Caco-2 (cell line): ENCODE measurements around the gene CNDP2. TPM values are rescaled to one million over a fixed set of nuclear protein-coding genes. Genes with fewer than 3 reads are reported as not detected.

ENCODE experiments used
- BruUV-seq: library from RNA; stranded (reverse); fragments of 400-500 nt; replicated peaks from 2 replicates; lab custom pipeline; 2021; lab: Mats Ljungman, UMichigan
- CTCF ChIA-PET: fragments of 300-600 bp; sonication (Branson Sonifier 250); formaldehyde crosslinking; loops from one replicate; lab custom pipeline; 2022; ENCODE audit warnings: antibody characterized with exemption; lab: Charles Lee
- POLR2A ChIA-PET: fragments of 300-600 bp; sonication (Branson Sonifier 250); formaldehyde crosslinking; loops from one replicate; lab custom pipeline; 2022; ENCODE audit warnings: antibody characterized with exemption; lab: Charles Lee
- DNase-seq, 2 experiments: peaks; one replicate each; pipeline versions ENCODE4 v3.0.0 to v3.0.0-alpha.2; 2020 to 2022
- H3K27me3 ChIP-seq: replicated peaks from 2 replicates; pipeline ENCODE4 v1.6.0; 2011; ENCODE audit warnings: low read length; ENCODE audit not compliant: control insufficient read depth, insufficient read depth
- H3K36me3 ChIP-seq: 2 replicates; pipeline ENCODE4 v1.5.1; 2011; ENCODE audit warnings: low read length; ENCODE audit not compliant: control insufficient read depth, insufficient read depth
- H3K4me1 ChIP-seq: fragments of 250-450 bp; sonication (Bioruptor Pico); 2 replicates; pipeline ENCODE4 v1.5.1; 2020; ENCODE audit warnings: mild to moderate bottlenecking
- H3K4me3 ChIP-seq: 2 replicates; pipeline ENCODE4 v1.5.1; 2011; ENCODE audit warnings: low read depth, mild to moderate bottlenecking, control low read depth, low read length
- H3K9me3 ChIP-seq: fragments of 250-450 bp; sonication (Bioruptor Pico); 2 replicates; pipeline ENCODE4 v1.5.1; 2020; ENCODE audit warnings: mild to moderate bottlenecking, moderate library complexity
- H3K27ac Mint-ChIP-seq: one replicate; pipeline ENCODE4 v1.8.0; 2022; ENCODE audit warnings: mixed read lengths; ENCODE audit not compliant: unreplicated experiment
- H3K27me3 Mint-ChIP-seq: one replicate; pipeline ENCODE4 v1.8.0; 2022; ENCODE audit warnings: mixed read lengths; ENCODE audit not compliant: insufficient read depth, unreplicated experiment
- H3K36me3 Mint-ChIP-seq: one replicate; pipeline ENCODE4 v1.8.0; 2022; ENCODE audit warnings: mild to moderate bottlenecking, mixed read lengths; ENCODE audit not compliant: insufficient read depth, unreplicated experiment
- H3K4me1 Mint-ChIP-seq: one replicate; pipeline ENCODE4 v1.8.0; 2022; ENCODE audit warnings: low read depth, mixed read lengths; ENCODE audit not compliant: unreplicated experiment
- H3K4me3 Mint-ChIP-seq: one replicate; pipeline ENCODE4 v1.8.0; 2022; ENCODE audit warnings: mild to moderate bottlenecking, moderate library complexity, mixed read lengths; ENCODE audit not compliant: unreplicated experiment
- H3K9me3 Mint-ChIP-seq: one replicate; pipeline ENCODE4 v1.8.0; 2022; ENCODE audit warnings: mixed read lengths; ENCODE audit not compliant: unreplicated experiment
- intact Hi-C: fragments of 100-400 bp; cut with micrococcal nuclease; formaldehyde crosslinking; loops from one replicate; pipeline ENCODE4 v1.10.0; 2022; ENCODE audit not compliant: unreplicated experiment
- total RNA-seq: library from RNA; stranded (reverse); gene quantifications from 2 replicates; pipeline ENCODE4 v1.2.3, GENCODE V29; 2022
- TF ChIP-seq, protein P1 (sequence below), 2 experiments: fragments of 200-600 bp in 1 of 2; IDR thresholded peaks; 1 replicate in 1 of 2; 2 replicates in 1 of 2; pipeline versions ENCODE4 v1.5.1 to v1.8.0; 2011 to 2022; ENCODE audit warnings: antibody characterized with exemption in 1 of 2, control low read depth in 1 of 2, inconsistent platforms in 1 of 2, low read depth in 1 of 2, low read length in 1 of 2, mild to moderate bottlenecking in 1 of 2, moderate library complexity in 1 of 2; ENCODE audit not compliant: insufficient read depth in 1 of 2, severe bottlenecking in 1 of 2, unreplicated experiment in 1 of 2

CNDP2 gene
- total RNA-seq, 1 experiment from 2014 or later = 113 TPM

DNA sequence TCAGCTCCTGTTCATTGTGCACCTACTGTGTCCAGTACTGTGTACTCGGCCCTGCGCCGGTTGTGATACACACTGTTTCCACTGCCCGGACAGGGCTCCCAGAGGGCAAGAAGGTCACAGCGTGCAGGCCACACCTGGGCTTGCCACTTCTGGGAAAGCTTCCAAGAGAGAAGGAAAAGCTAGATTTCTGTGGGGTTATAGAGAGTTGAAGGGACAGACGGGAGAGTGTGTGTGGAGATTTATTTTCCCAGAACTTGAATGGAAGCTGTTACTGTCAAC is 34.4 kb downstream of the CNDP2 start:
- Mint-ChIP-seq H3K27ac (no peak overlapping the region), H3K27me3 (no peaks in the 10 kb centered on the region), H3K4me3 (no peak overlapping the region), H3K9me3 (no peaks in the 10 kb centered on the region), H3K36me3 (no peaks in the 10 kb centered on the region), H3K4me1 (peaks cover 7% of the 10 kb centered on the region)
- CTCF ChIA-PET = no interaction called here
- DNase-seq = no peak
- POLR2A ChIA-PET = no interaction called here
- Histone ChIP-seq H3K27me3 (no peaks in the 10 kb centered on the region), H3K4me3 (no peak overlapping the region), H3K9me3 (no peaks in the 10 kb centered on the region), H3K4me1 (no peaks in the 10 kb centered on the region), H3K36me3 (no peaks in the 10 kb centered on the region)
- no TSS peak for BruUV-seq
- intact Hi-C loops = no loop called here
- TF ChIP-seq, protein P1, sequence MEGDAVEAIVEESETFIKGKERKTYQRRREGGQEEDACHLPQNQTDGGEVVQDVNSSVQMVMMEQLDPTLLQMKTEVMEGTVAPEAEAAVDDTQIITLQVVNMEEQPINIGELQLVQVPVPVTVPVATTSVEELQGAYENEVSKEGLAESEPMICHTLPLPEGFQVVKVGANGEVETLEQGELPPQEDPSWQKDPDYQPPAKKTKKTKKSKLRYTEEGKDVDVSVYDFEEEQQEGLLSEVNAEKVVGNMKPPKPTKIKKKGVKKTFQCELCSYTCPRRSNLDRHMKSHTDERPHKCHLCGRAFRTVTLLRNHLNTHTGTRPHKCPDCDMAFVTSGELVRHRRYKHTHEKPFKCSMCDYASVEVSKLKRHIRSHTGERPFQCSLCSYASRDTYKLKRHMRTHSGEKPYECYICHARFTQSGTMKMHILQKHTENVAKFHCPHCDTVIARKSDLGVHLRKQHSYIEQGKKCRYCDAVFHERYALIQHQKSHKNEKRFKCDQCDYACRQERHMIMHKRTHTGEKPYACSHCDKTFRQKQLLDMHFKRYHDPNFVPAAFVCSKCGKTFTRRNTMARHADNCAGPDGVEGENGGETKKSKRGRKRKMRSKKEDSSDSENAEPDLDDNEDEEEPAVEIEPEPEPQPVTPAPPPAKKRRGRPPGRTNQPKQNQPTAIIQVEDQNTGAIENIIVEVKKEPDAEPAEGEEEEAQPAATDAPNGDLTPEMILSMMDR (IDR thresholded peaks at IDR 0.05; ENCODE audit: insufficient read depth in 1 of 2, low read depth in 1 of 2, low read length in 1 of 2, severe bottlenecking in 1 of 2, unreplicated experiment in 1 of 2) = no peak

DNA sequence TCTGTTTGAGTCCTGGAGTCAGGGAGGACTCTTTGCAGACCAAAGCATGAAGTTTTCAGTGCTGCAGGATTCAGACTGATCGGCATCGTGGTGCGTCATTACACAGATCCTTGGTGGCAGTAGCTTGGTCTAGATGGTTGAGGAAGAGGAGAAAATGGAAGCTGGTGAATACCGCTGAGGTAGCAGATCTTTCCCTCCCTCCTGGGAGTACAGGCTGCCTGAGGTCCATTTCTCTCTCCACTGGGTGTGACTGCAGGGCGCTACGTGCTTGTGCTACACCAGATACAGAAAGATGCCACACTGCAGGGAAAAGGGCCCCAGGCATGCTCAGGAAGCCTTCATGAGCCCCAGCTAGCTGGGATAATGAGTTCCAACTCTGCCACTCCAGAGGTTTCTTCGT is 34.9 kb downstream of the CNDP2 start:
- no TSS peak for BruUV-seq
- no peaks in the 10 kb centered on the region for H3K36me3 ChIP-seq
- no peaks in the 10 kb centered on the region for H3K27me3 Mint-ChIP-seq
- no peak for DNase-seq
- peaks cover 7% of the 10 kb centered on the region for H3K4me1 Mint-ChIP-seq
- no peak overlapping the region for H3K4me3 Mint-ChIP-seq
- H3K9me3 ChIP-seq = no peaks in the 10 kb centered on the region
- H3K27ac Mint-ChIP-seq = no peak overlapping the region
- TF ChIP-seq, protein P1 (IDR thresholded peaks at IDR 0.05; ENCODE audit: insufficient read depth in 1 of 2, low read depth in 1 of 2, low read length in 1 of 2, severe bottlenecking in 1 of 2, unreplicated experiment in 1 of 2) = no peak
- intact Hi-C loops = no loop called here
- H3K4me3 ChIP-seq = no peak overlapping the region
- CTCF ChIA-PET = no interaction called here
- no peaks in the 10 kb centered on the region for H3K27me3 ChIP-seq
- no peaks in the 10 kb centered on the region for H3K36me3 Mint-ChIP-seq
- H3K9me3 Mint-ChIP-seq = no peaks in the 10 kb centered on the region
- POLR2A ChIA-PET = no interaction called here
- H3K4me1 ChIP-seq = no peaks in the 10 kb centered on the region

DNA sequence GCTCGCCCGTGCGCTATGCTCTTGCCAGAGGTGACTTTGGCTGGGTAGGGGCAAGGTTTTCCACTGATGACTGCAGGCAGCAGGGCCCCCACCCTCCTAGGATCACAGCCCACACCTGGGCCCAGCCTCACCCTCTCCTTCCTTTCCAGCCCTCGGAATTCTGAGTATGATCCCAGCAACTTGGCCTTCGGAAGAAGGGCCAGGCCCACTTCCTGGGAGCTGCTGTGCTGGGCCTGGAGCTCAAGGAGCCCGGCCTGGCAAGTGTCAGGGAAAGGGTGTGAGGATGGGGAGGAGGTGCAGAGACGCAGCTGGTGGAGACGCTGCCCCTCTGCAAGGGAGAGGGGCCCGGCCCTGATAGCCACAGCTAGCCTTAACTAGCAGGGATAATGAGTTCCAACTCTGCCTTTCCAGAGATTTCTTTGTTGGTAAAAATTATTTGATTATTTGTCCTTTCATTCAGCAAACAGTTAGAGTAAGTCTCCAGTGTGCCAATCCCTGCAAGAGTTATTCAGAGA is 36.4 kb downstream of the CNDP2 start:
- POLR2A ChIA-PET = no interaction called here
- Histone ChIP-seq H3K36me3 (no peaks in the 10 kb centered on the region), H3K9me3 (no peaks in the 10 kb centered on the region), H3K27me3 (no peaks in the 10 kb centered on the region), H3K4me3 (no peak overlapping the region), H3K4me1 (no peaks in the 10 kb centered on the region)
- no peak overlapping the region for H3K4me3 Mint-ChIP-seq
- CTCF ChIA-PET = no interaction called here
- BruUV-seq = no TSS peak
- H3K9me3 Mint-ChIP-seq = no peaks in the 10 kb centered on the region
- TF ChIP-seq, protein P1 (IDR thresholded peaks at IDR 0.05; ENCODE audit: insufficient read depth in 1 of 2, low read depth in 1 of 2, low read length in 1 of 2, severe bottlenecking in 1 of 2, unreplicated experiment in 1 of 2) = no peak
- no peak for DNase-seq
- intact Hi-C loops = no loop called here
- H3K36me3 Mint-ChIP-seq = no peaks in the 10 kb centered on the region
- no peaks in the 10 kb centered on the region for H3K27me3 Mint-ChIP-seq
- H3K4me1 Mint-ChIP-seq = no peaks in the 10 kb centered on the region
- no peak overlapping the region for H3K27ac Mint-ChIP-seq
